AG10803 (cell line): Measurements from ENCODE around the gene TTC21A.

Experiments
- DNase-seq: peaks from one replicate; pipeline ENCODE4 v3.0.0; 2010; ENCODE audit warnings: low read depth
- H3K4me3 ChIP-seq: 2 replicates; pipeline ENCODE4 v1.5.1; 2011; ENCODE audit warnings: mild to moderate bottlenecking, low read length, control low read depth
- CTCF ChIP-seq: conservative IDR thresholded peaks from 2 replicates; pipeline ENCODE4 v1.5.1; 2011; ENCODE audit warnings: mild to moderate bottlenecking, low read length, control low read depth, inconsistent platforms

The TTC21A gene

GRCh38 chr3:39158148-39158715 lies 50.8 kb downstream of the TTC21A start:
- DNase-seq, result no peak
- no peak overlapping the region for H3K4me3 ChIP-seq
- TF ChIP-seq CTCF, result no peak

- TF ChIP-seq CTCF, result no peak
- DNase-seq, result no peak
- H3K4me3 ChIP-seq, result no peak overlapping the region
Observed at GRCh38 chr3:39164414-39164813, 56.9 kb downstream of the TTC21A start.

- TF ChIP-seq CTCF, result no peak
- no peak overlapping the region for H3K4me3 ChIP-seq
- DNase-seq, result no peak
Observed at GRCh38 chr3:39165518-39165917, 58.0 kb downstream of the TTC21A start.

- TF ChIP-seq CTCF, result no peak
- no peak overlapping the region for H3K4me3 ChIP-seq
- peak; percentile 92 for DNase-seq
Observed at GRCh38 chr3:39166134-39166710, 58.7 kb downstream of the TTC21A start.

- DNase-seq, result peak; percentile 97
- TF ChIP-seq CTCF, result no peak
- H3K4me3 ChIP-seq, result no peak overlapping the region
Observed at GRCh38 chr3:39166932-39167532, 59.6 kb downstream of the TTC21A start.

- no peak for TF ChIP-seq CTCF
- DNase-seq, result no peak
- no peak overlapping the region for H3K4me3 ChIP-seq
Observed at GRCh38 chr3:39168156-39168780, 60.8 kb downstream of the TTC21A start.

- H3K4me3 ChIP-seq, result no peak overlapping the region
- no peak for DNase-seq
- TF ChIP-seq CTCF, result no peak
Observed at GRCh38 chr3:39169712-39170111, 62.2 kb downstream of the TTC21A start.
